GM19467 (cell line): ENCODE measurements around the gene NEU2.
A peak's percentile ranks its signal among the peaks of the same experiment; 100 is the strongest.
"Not testable (repeated sequence)": the region's sequence is repeated elsewhere in the genome, so short reads cannot be mapped to it uniquely, and the experiment has no call there.

Experiments used
- ATAC-seq: cut with Tn5 transposase; IDR thresholded peaks from one replicate; pipeline ENCODE4 v1.9.1; 2021; ENCODE audit warnings: mild to moderate bottlenecking, moderate library complexity; ENCODE audit not compliant: unreplicated experiment

NEU2 gene

GRCh38 chr2:233053928-233054784 lies 21.7 kb downstream of the NEU2 start:
- ATAC-seq, result no peak

- ATAC-seq, result no peak
These were observed 22.9 kb downstream of the NEU2 start for GRCh38 chr2:233055362-233055761.

GRCh38 chr2:233056961-233057605 lies 24.6 kb downstream of the NEU2 start:
- ATAC-seq, result no peak

GRCh38 chr2:233058717-233059546 lies 26.5 kb downstream of the NEU2 start:
- no peak for ATAC-seq

GRCh38 chr2:233059547-233059796 lies 27.0 kb downstream of the NEU2 start:
- ATAC-seq, result no peak

GRCh38 chr2:233059797-233060500 lies 27.5 kb downstream of the NEU2 start, which contains the start of gene INPP5D:
Gene INPP5D, plus strand, starts transcription at chr2:233060342. Its CDS starts 137 bp downstream, at chr2:233060479.
- peak; percentile 33 for ATAC-seq

- peak; percentile 2 for ATAC-seq
These were observed 28.1 kb downstream of the NEU2 start for GRCh38 chr2:233060501-233060979.

- ATAC-seq, result no peak
These were observed 28.6 kb downstream of the NEU2 start for GRCh38 chr2:233060980-233061590.

GRCh38 chr2:233061591-233062450 lies 29.3 kb downstream of the NEU2 start:
- no peak for ATAC-seq

GRCh38 chr2:233062451-233062850 lies 30.0 kb downstream of the NEU2 start:
- ATAC-seq, result no peak

GRCh38 chr2:233062946-233063268 lies 30.4 kb downstream of the NEU2 start:
- ATAC-seq, result no peak

- ATAC-seq, result peak; percentile 49
These were observed 30.9 kb downstream of the NEU2 start for GRCh38 chr2:233063269-233063975.

GRCh38 chr2:233063976-233064411 lies 31.5 kb downstream of the NEU2 start:
- no peak for ATAC-seq

GRCh38 chr2:233064530-233065199 lies 32.2 kb downstream of the NEU2 start:
- ATAC-seq, result no peak

- not testable (repeated sequence) for ATAC-seq
These were observed 32.7 kb downstream of the NEU2 start for GRCh38 chr2:233065200-233065589.

GRCh38 chr2:233065954-233066470 lies 33.5 kb downstream of the NEU2 start:
- no peak for ATAC-seq

- ATAC-seq, result no peak
These were observed 36.4 kb downstream of the NEU2 start for GRCh38 chr2:233068762-233069418.

GRCh38 chr2:233072838-233073237 lies 40.4 kb downstream of the NEU2 start:
- no peak for ATAC-seq
